A549 (cell line): ENCODE data around the gene PPFIA2. TPM values are rescaled to one million over a fixed set of nuclear protein-coding genes. Genes with fewer than 3 reads are reported as not detected.

Experiments
- ATAC-seq, 2 experiments: fragments of 200-7000 bp in 1 of 2; fragments of >200 bp in 1 of 2; cut with Nextera tagmentation in 1 of 2; cut with Tn5 transposase in 1 of 2; 3 replicates each; pipeline versions ENCODE4 v1.8.0 to v1.9.1; 2018 to 2020; ENCODE audit warnings: mild to moderate bottlenecking in 1 of 2, moderate library complexity in 1 of 2
- CTCF ChIA-PET: fragments of 300-600 bp; sonication (Branson Sonifier 250); formaldehyde crosslinking; extraction: SDS; loops from one replicate; lab custom pipeline; 2021; ENCODE audit warnings: antibody characterized with exemption, inconsistent platforms; lab: Yijun Ruan, JAX
- POLR2A ChIA-PET: fragments of 350-600 bp; formaldehyde crosslinking; extraction: SDS; loops from one replicate; lab custom pipeline; 2021; ENCODE audit warnings: antibody characterized with exemption, inconsistent platforms; lab: Yijun Ruan, JAX
- DNase-seq, 2 experiments: peaks; one replicate each; pipeline versions ENCODE4 v3.0.0 to v3.0.0-alpha.2; 2011 to 2016; ENCODE audit warnings: low read depth in 1 of 2, low spot score in 1 of 2
- FAIRE-seq: peaks from 2 replicates; lab custom pipeline; 2011; peaks lifted over from hg19 to GRCh38; lab: Jason Lieb, UNC
- H3K27ac ChIP-seq, 2 experiments: fragments of >200 bp; sonication (Bioruptor Twin); formaldehyde crosslinking; 3 replicates each; pipeline ENCODE4 v1.5.1; 2016 to 2017
- H3K4me1 ChIP-seq: fragments of >200 bp; sonication (Bioruptor Twin); formaldehyde crosslinking; 3 replicates; pipeline ENCODE4 v1.6.1; 2016
- H3K4me2 ChIP-seq: fragments of >200 bp; sonication (Bioruptor Twin); formaldehyde crosslinking; 3 replicates; pipeline ENCODE4 v1.6.1; 2016
- H3K4me3 ChIP-seq: fragments of >200 bp; sonication (Bioruptor Twin); formaldehyde crosslinking; 3 replicates; pipeline ENCODE4 v1.5.1; 2016
- H3K9me3 ChIP-seq: fragments of >200 bp; sonication (Bioruptor Twin); formaldehyde crosslinking; 3 replicates; pipeline ENCODE4 v1.6.1; 2016
- ATOH8 ChIP-seq: fragments of 250-450 bp; sonication (Bioruptor Pico); IDR thresholded peaks from 2 replicates; pipeline ENCODE4 v1.5.0; 2020; ENCODE audit warnings: low read depth, mild to moderate bottlenecking, moderate library complexity
- BCL3 ChIP-seq: fragments of >200 bp; sonication (Bioruptor Twin); formaldehyde crosslinking; IDR thresholded peaks from 3 replicates; pipeline ENCODE4 v1.6.1; 2016
- BHLHE40 ChIP-seq: IDR thresholded peaks from 2 replicates; pipeline ENCODE4 v1.6.1; 2012; ENCODE audit warnings: low read depth, low read length, inconsistent platforms
- CBX2 ChIP-seq: fragments of 200-600 bp; sonication (generic); IDR thresholded peaks from 2 replicates; pipeline ENCODE4 v1.6.1; 2016; ENCODE audit warnings: low read depth, mild to moderate bottlenecking, borderline replicate concordance
- CBX8 ChIP-seq: fragments of 200-600 bp; sonication (generic); IDR thresholded peaks from 2 replicates; pipeline ENCODE4 v1.6.1; 2016
- CHD2 ChIP-seq: fragments of 150-350 bp; IDR thresholded peaks from 2 replicates; pipeline ENCODE4 v1.6.1; 2014; ENCODE audit warnings: low read length; ENCODE audit not compliant: partially characterized antibody
- EHF ChIP-seq: fragments of 250-450 bp; sonication (Bioruptor Pico); IDR thresholded peaks from 2 replicates; pipeline ENCODE4 v1.5.0; 2020; ENCODE audit warnings: mild to moderate bottlenecking
- EP300 ChIP-seq, 2 experiments: fragments of >200 bp; sonication (Bioruptor Twin); formaldehyde crosslinking; IDR thresholded peaks; 2 replicates in 1 of 2; 3 replicates in 1 of 2; pipeline ENCODE4 v1.6.1; 2016 to 2017
- FOSB ChIP-seq: fragments of 250-450 bp; sonication (Bioruptor Pico); IDR thresholded peaks from 2 replicates; pipeline ENCODE4 v1.5.0; 2020; ENCODE audit warnings: mild to moderate bottlenecking, moderate library complexity
- GATA3 ChIP-seq: IDR thresholded peaks from 2 replicates; pipeline ENCODE4 v1.6.1; 2012; ENCODE audit warnings: borderline replicate concordance
- HEYL ChIP-seq: fragments of 250-450 bp; sonication (Bioruptor Pico); IDR thresholded peaks from 2 replicates; pipeline ENCODE4 v1.8.0; 2021; ENCODE audit warnings: mild to moderate bottlenecking, moderate library complexity
- HOXB5 ChIP-seq: fragments of 250-450 bp; sonication (Bioruptor Pico); IDR thresholded peaks from 2 replicates; pipeline ENCODE4 v1.5.0; 2020; ENCODE audit warnings: mild to moderate bottlenecking, moderate library complexity
- JUN ChIP-seq, 2 experiments: fragments of >200 bp; sonication (Bioruptor Twin); formaldehyde crosslinking; IDR thresholded peaks; 2 replicates in 1 of 2; 3 replicates in 1 of 2; pipeline ENCODE4 v1.6.1; 2016 to 2017
- JUNB ChIP-seq: fragments of >200 bp; sonication (Bioruptor Twin); formaldehyde crosslinking; IDR thresholded peaks from 2 replicates; pipeline ENCODE4 v1.6.1; 2016
- KDM5A ChIP-seq: fragments of 200-600 bp; sonication (generic); IDR thresholded peaks from 2 replicates; pipeline ENCODE4 v1.6.1; 2016; ENCODE audit warnings: antibody characterized with exemption, mild to moderate bottlenecking
- NFE2L2 ChIP-seq: fragments of 150-350 bp; conservative IDR thresholded peaks from 2 replicates; pipeline ENCODE4 v1.6.1; 2014; ENCODE audit warnings: low read length
- NPAS2 ChIP-seq: fragments of 250-450 bp; sonication (Bioruptor Pico); IDR thresholded peaks from 2 replicates; pipeline ENCODE4 v1.8.0; 2022; ENCODE audit warnings: mild to moderate bottlenecking, moderate library complexity, borderline replicate concordance
- NR3C1 ChIP-seq: fragments of >200 bp; sonication (Bioruptor Twin); formaldehyde crosslinking; IDR thresholded peaks from 3 replicates; pipeline ENCODE4 v1.6.1; 2017
- POLR2AphosphoS2 ChIP-seq: conservative IDR thresholded peaks from 2 replicates; pipeline ENCODE4 v1.6.1; 2012; ENCODE audit warnings: low read length, improper control_type of control experiment, inconsistent platforms
- RAD21 ChIP-seq, 2 experiments: fragments of >200 bp in 1 of 2; sonication (Bioruptor Twin) in 1 of 2; formaldehyde crosslinking in 1 of 2; IDR thresholded peaks in 1 of 2; conservative IDR thresholded peaks in 1 of 2; 2 replicates in 1 of 2; 3 replicates in 1 of 2; pipeline ENCODE4 v1.6.1; 2012 to 2018; ENCODE audit warnings: inconsistent platforms in 1 of 2
- RARB ChIP-seq: fragments of 250-450 bp; sonication (Bioruptor Pico); IDR thresholded peaks from 2 replicates; pipeline ENCODE4 v1.8.0; 2021; ENCODE audit warnings: mild to moderate bottlenecking, moderate library complexity
- RCOR1 ChIP-seq: fragments of 150-350 bp; IDR thresholded peaks from 2 replicates; pipeline ENCODE4 v1.6.1; 2014; ENCODE audit warnings: antibody characterized with exemption, low read length, low read depth
- RFX5 ChIP-seq: fragments of 450-650 bp; IDR thresholded peaks from 2 replicates; pipeline ENCODE4 v1.7.1; 2014; ENCODE audit warnings: antibody characterized with exemption, mild to moderate bottlenecking, moderate library complexity
- RNF2 ChIP-seq: fragments of 200-600 bp; sonication (generic); IDR thresholded peaks from 2 replicates; pipeline ENCODE4 v1.6.1; 2016; ENCODE audit warnings: low read depth, mild to moderate bottlenecking, antibody characterized with exemption, moderate library complexity, borderline replicate concordance
- TFCP2L1 ChIP-seq: fragments of 250-450 bp; sonication (Bioruptor Pico); IDR thresholded peaks from 2 replicates; pipeline ENCODE4 v1.5.0; 2021; ENCODE audit warnings: mild to moderate bottlenecking
- ZFP36 ChIP-seq: fragments of 450-650 bp; IDR thresholded peaks from 2 replicates; pipeline ENCODE4 v1.6.1; 2014; ENCODE audit warnings: borderline replicate concordance; ENCODE audit not compliant: partially characterized antibody
- ZNF302 ChIP-seq: fragments of 250-450 bp; sonication (Bioruptor Pico); IDR thresholded peaks from 2 replicates; pipeline ENCODE4 v1.9.0; 2021; ENCODE audit warnings: inconsistent platforms, mild to moderate bottlenecking, moderate library complexity
- WGBS: methylation state at CpG from one replicate; pipeline ENCODE4 v1.1.6; 2017; ENCODE audit errors: missing lambda C conversion rate; 5-methylcytosine and 5-hydroxymethylcytosine counted together
- polyA plus RNA-seq, 4 experiments: library from polyadenylated mRNA; depleted of rRNA in 3 of 4; stranded (reverse); fragments of >200 nt; fragmentation: RNase III in 1 of 4; extraction: RNeasy Plus Mini Kit Qiagen cat#74134 plus additional on column Dnase treatment in 1 of 4; gene quantifications; 2 replicates in 3 of 4; 3 replicates in 1 of 4; pipeline ENCODE4 v1.2.3, GENCODE V29; 2011 to 2017
- TF ChIP-seq, protein P1 (sequence below): fragments of 150-350 bp; IDR thresholded peaks from 2 replicates; pipeline ENCODE4 v1.6.1; 2014; ENCODE audit warnings: low read depth, mild to moderate bottlenecking, low read length
- TF ChIP-seq, protein P2 (sequence below): IDR thresholded peaks from 2 replicates; pipeline ENCODE4 v1.6.1; 2012

Gene PPFIA2
- polyA plus RNA-seq, 2 of the 4 experiments (the other 2 are of a cell fraction) = not detected

- Histone ChIP-seq H3K27ac (no peak overlapping the region), H3K4me3 (no peak overlapping the region), H3K9me3 (no peaks in the 10 kb centered on the region), H3K4me1 (no peaks in the 10 kb centered on the region), H3K4me2 (no peak overlapping the region)
- ChIA-PET CTCF (no interaction called here), POLR2A (no interaction called here)
- ATAC-seq (no peak), DNase-seq (no peak), FAIRE-seq (no peak)
- TF ChIP-seq HOXB5 (CRISPR knock-in tag) = no peak
- TF ChIP-seq POLR2AphosphoS2 = no peak
- TF ChIP-seq TFCP2L1 (CRISPR knock-in tag) = no peak
- no peak for TF ChIP-seq CHD2
- WGBS = 43% methylated on average over 2 of the region's 2 CpGs
These were observed 29.4 kb downstream of the PPFIA2 start for GRCh38 chr12:81729781-81730180.

DNA sequence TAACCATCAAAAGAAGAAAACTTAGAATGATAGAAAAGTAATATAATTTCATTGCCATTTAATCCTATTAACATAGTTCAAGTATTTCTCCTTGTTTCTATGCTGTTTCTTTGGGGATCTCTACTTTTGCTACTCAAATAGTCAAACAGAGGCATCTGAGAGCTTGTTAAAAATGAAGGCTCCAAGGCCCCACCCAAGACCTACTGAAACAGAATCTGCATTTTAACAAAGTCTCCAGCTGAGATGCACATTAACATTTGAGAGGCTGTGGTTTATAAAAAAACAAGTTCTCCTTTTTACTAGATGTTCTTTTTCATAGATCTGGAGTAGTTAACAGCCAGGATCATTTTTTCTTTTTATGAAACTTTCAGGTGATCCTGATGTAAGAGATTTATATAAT lies 31.8 kb downstream of the PPFIA2 start:
- no peak for ATAC-seq
- Histone ChIP-seq H3K4me3 (no peak overlapping the region), H3K27ac (no peak overlapping the region), H3K4me1 (no peaks in the 10 kb centered on the region), H3K9me3 (no peaks in the 10 kb centered on the region), H3K4me2 (no peak overlapping the region)
- ChIA-PET POLR2A (no interaction called here), CTCF (no interaction called here)
- no peak for FAIRE-seq
- TF ChIP-seq HEYL (CRISPR knock-in tag) = no peak
- TF ChIP-seq RCOR1 = no peak
- no peak for TF ChIP-seq ATOH8 (CRISPR knock-in tag)
- TF ChIP-seq RNF2 = no peak
- no peak for TF ChIP-seq FOSB (CRISPR knock-in tag)
- no peak for DNase-seq

- WGBS = 0% methylated on average over 1 of the region's 1 CpG
- ATAC-seq = no peak
- POLR2A ChIA-PET = no interaction called here
These were observed 32.5 kb downstream of the PPFIA2 start for GRCh38 chr12:81726634-81727033.

DNA sequence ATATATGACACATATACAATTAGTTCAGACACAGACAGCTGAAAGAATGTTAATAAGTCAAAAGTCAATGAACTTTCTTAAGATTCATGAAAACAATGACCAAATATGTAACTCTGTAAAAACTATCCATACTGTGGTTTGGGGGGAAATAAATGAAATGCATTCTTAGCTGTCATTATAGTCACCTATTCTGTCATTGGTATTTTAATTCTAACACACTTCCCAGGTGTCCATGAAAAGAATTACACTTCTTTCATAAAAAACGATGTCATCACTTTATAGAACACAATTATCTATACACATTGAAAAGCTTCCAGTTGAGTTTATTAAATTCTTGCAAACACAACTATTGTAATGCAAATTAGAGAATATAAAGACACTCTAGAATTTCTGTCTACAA lies 35.8 kb downstream of the PPFIA2 start:
- H3K27ac ChIP-seq = no peak overlapping the region
- FAIRE-seq (no peak), DNase-seq (no peak), ATAC-seq (no peak)
- H3K4me2 ChIP-seq = no peak overlapping the region
- TF ChIP-seq KDM5A (no peak), CBX8 (no peak), FOSB (CRISPR knock-in tag) (no peak), NPAS2 (CRISPR knock-in tag) (no peak), HOXB5 (CRISPR knock-in tag) (no peak), ZNF302 (CRISPR knock-in tag) (no peak), RARB (no peak), ATOH8 (CRISPR knock-in tag) (no peak), BCL3 (no peak), NR3C1 (no peak), GATA3 (no peak), RAD21 (conservative IDR thresholded peaks at IDR 0.05 in 1 of 2, IDR thresholded peaks at IDR 0.05 in 1 of 2) (no peak), EHF (CRISPR knock-in tag) (no peak), RFX5 (no peak), ZFP36 (no peak), EP300 (IDR thresholded peaks at IDR 0.05) (no peak), CBX2 (no peak), JUN (IDR thresholded peaks at IDR 0.05) (no peak)
- TF ChIP-seq, protein P1, sequence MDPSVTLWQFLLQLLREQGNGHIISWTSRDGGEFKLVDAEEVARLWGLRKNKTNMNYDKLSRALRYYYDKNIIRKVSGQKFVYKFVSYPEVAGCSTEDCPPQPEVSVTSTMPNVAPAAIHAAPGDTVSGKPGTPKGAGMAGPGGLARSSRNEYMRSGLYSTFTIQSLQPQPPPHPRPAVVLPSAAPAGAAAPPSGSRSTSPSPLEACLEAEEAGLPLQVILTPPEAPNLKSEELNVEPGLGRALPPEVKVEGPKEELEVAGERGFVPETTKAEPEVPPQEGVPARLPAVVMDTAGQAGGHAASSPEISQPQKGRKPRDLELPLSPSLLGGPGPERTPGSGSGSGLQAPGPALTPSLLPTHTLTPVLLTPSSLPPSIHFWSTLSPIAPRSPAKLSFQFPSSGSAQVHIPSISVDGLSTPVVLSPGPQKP = no peak
- TF ChIP-seq, protein P2, sequence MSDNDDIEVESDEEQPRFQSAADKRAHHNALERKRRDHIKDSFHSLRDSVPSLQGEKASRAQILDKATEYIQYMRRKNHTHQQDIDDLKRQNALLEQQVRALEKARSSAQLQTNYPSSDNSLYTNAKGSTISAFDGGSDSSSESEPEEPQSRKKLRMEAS = no peak
- ChIA-PET CTCF (no interaction called here), POLR2A (no interaction called here)
- no peaks in the 10 kb centered on the region for H3K4me1 ChIP-seq
- H3K9me3 ChIP-seq = no peaks in the 10 kb centered on the region
- WGBS = 2% methylated on average over 1 of the region's 1 CpG
- H3K4me3 ChIP-seq = no peak overlapping the region

More at GRCh38 chr12:81726634-81727033, 32.5 kb downstream of the PPFIA2 start:
- Histone ChIP-seq H3K4me2 (no peak overlapping the region), H3K4me1 (no peaks in the 10 kb centered on the region), H3K4me3 (no peak overlapping the region), H3K9me3 (no peaks in the 10 kb centered on the region), H3K27ac (no peak overlapping the region)
- CTCF ChIA-PET = no interaction called here
- no peak for TF ChIP-seq JUNB
- no peak for TF ChIP-seq RNF2
- TF ChIP-seq BHLHE40 = no peak
- TF ChIP-seq NFE2L2 = no peak
- FAIRE-seq (no peak), DNase-seq (no peak)
